DOHH2 (cell line): Measurements from ENCODE around the gene PANX2.
A peak's percentile ranks its signal among the peaks of the same experiment; 100 is the strongest.

Source experiments
- H3F3A ChIP-seq: fragments of 200-600 bp; sonication (generic), shearing (Covaris generic); 2 replicates; pipeline ENCODE4 v1.6.0; 2016; ENCODE audit warnings: antibody characterized with exemption, mild to moderate bottlenecking; ENCODE audit not compliant: control insufficient read depth, insufficient read depth
- H3K27ac ChIP-seq: fragments of 200-600 bp; sonication (generic); 2 replicates; pipeline ENCODE4 v1.5.1; 2014; ENCODE audit warnings: low read depth, mild to moderate bottlenecking, low read length, moderate library complexity
- H3K27me3 ChIP-seq: fragments of 200-600 bp; sonication (generic); 2 replicates; pipeline ENCODE4 v1.6.1; 2014; ENCODE audit warnings: mild to moderate bottlenecking, low read length, mixed read lengths; ENCODE audit not compliant: control insufficient read depth
- H3K36me3 ChIP-seq: fragments of 200-600 bp; sonication (generic); 2 replicates; pipeline ENCODE4 v1.6.1; 2014; ENCODE audit warnings: mild to moderate bottlenecking, low read length, moderate library complexity, mixed read lengths; ENCODE audit not compliant: control insufficient read depth
- H3K4me1 ChIP-seq: fragments of 200-600 bp; sonication (generic); 2 replicates; pipeline ENCODE4 v1.6.1; 2014; ENCODE audit warnings: mild to moderate bottlenecking, low read length, mixed read lengths; ENCODE audit not compliant: control insufficient read depth
- H3K4me2 ChIP-seq: fragments of 200-600 bp; sonication (generic); 2 replicates; pipeline ENCODE4 v1.6.0; 2014; ENCODE audit warnings: mild to moderate bottlenecking, low read length, moderate library complexity
- H3K4me3 ChIP-seq: fragments of 200-600 bp; sonication (generic); 2 replicates; pipeline ENCODE4 v1.5.1; 2014; ENCODE audit warnings: mild to moderate bottlenecking, low read length, mixed read lengths
- H3K79me2 ChIP-seq: fragments of 200-600 bp; sonication (generic); 2 replicates; pipeline ENCODE4 v1.6.1; 2014; ENCODE audit warnings: mild to moderate bottlenecking, low read length, mixed read lengths; ENCODE audit not compliant: control insufficient read depth
- H3K9me2 ChIP-seq: fragments of 200-600 bp; sonication (generic); replicated peaks from 2 replicates; pipeline ENCODE4 v1.6.1; 2014; ENCODE audit warnings: mild to moderate bottlenecking, low read length, mixed read lengths; ENCODE audit not compliant: control insufficient read depth
- H3K9me3 ChIP-seq: fragments of 200-600 bp; sonication (generic); 2 replicates; pipeline ENCODE4 v1.6.1; 2014; ENCODE audit warnings: antibody characterized with exemption, low read length, mixed read lengths; ENCODE audit not compliant: control insufficient read depth, insufficient read depth
- H4K20me1 ChIP-seq: fragments of 200-600 bp; sonication (generic); 2 replicates; pipeline ENCODE4 v1.6.0; 2014; ENCODE audit warnings: low read depth, mild to moderate bottlenecking, antibody characterized with exemption, low read length, moderate library complexity; ENCODE audit not compliant: control insufficient read depth, insufficient read depth
- EZH2phosphoT487 ChIP-seq: fragments of 200-600 bp; sonication (generic); IDR thresholded peaks from 2 replicates; pipeline ENCODE4 v1.6.1; 2017; ENCODE audit warnings: borderline replicate concordance, mild to moderate bottlenecking, antibody characterized with exemption, low read length, moderate library complexity, mixed read lengths
- TF ChIP-seq, protein P1 (sequence below): fragments of 200-600 bp; sonication (generic); IDR thresholded peaks from one replicate; pipeline ENCODE4 v1.5.1; 2014; ENCODE audit warnings: antibody characterized with exemption, mild to moderate bottlenecking, low read depth, low read length; ENCODE audit not compliant: poor library complexity, severe bottlenecking

PANX2 gene

DNA sequence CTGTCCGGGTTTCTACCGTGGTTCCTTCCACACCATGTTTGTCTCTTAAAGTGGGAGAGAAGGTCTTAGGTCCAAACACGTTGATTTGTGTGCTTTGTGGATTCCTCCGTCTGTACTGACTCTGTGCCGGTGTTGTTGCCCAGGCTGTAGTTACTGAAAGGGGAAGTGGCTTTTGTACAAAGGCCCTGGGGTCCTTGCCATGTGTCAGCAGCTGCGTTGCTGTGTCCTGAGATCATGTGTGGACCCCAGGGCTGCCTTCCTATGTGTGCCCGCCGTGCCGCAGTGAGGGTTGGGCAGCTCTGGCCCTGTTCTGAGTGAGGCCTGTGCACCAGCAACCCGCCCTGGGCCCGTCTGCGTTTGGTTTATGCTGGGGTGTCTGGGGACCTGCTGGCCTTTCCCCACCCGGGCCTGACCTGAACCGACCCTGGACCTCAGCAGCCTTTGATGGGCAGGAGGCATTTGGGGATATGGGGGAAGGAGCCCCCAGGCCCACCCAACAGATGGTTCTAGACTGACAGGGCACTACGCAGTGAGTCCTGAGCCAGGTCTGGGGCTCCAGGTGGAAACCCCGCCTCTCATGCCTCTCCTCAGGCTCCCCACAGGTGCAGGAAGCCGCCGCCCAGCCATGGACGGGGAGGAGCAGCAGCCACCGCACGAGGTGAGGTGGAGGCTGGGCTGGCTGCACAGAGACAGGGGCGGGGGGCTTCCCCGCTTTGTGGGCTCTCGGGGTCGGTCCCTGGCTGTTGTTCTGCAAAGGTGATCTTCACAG is 22.1 kb downstream of the PANX2 start:
- TF ChIP-seq, protein P1, sequence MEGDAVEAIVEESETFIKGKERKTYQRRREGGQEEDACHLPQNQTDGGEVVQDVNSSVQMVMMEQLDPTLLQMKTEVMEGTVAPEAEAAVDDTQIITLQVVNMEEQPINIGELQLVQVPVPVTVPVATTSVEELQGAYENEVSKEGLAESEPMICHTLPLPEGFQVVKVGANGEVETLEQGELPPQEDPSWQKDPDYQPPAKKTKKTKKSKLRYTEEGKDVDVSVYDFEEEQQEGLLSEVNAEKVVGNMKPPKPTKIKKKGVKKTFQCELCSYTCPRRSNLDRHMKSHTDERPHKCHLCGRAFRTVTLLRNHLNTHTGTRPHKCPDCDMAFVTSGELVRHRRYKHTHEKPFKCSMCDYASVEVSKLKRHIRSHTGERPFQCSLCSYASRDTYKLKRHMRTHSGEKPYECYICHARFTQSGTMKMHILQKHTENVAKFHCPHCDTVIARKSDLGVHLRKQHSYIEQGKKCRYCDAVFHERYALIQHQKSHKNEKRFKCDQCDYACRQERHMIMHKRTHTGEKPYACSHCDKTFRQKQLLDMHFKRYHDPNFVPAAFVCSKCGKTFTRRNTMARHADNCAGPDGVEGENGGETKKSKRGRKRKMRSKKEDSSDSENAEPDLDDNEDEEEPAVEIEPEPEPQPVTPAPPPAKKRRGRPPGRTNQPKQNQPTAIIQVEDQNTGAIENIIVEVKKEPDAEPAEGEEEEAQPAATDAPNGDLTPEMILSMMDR, result no peak
- no peak for TF ChIP-seq EZH2phosphoT487
- Histone ChIP-seq H3K27ac (peak overlapping the region; percentile 100), H3K4me2 (peak overlapping the region; percentile 99), H3K9me3 (no peaks in the 10 kb centered on the region), H3K36me3 (peaks cover 79% of the 10 kb centered on the region), H4K20me1 (no peaks in the 10 kb centered on the region), H3K79me2 (peaks cover 65% of the 10 kb centered on the region), H3K4me3 (peak overlapping the region; percentile 81), H3K9me2 (no peaks in the 10 kb centered on the region), H3K4me1 (peaks cover 93% of the 10 kb centered on the region), H3F3A (peaks cover 36% of the 10 kb centered on the region), H3K27me3 (no peaks in the 10 kb centered on the region)

DNA sequence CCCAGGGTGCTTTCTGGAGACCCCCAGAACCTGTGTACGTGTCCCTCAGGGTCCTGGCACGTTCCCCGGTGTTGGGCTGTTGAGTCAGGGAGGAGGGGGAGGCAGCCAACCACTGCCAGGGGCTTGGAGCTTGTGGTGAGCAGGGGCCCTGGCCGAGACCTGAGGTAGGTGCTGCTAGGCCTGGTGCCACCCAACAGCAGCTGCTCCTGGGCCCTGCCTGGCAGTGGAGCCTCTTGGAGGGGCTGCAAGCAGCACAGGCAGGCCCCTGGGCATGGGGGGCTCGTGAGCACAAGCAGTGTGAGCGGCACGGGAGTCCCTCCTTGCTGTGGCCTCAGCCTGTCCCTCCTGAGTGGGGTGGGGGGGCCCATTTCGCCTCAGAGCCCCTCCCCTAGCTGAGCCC is 23.1 kb downstream of the PANX2 start:
- H3K36me3 ChIP-seq, result peaks cover 82% of the 10 kb centered on the region
- no peaks in the 10 kb centered on the region for H3K27me3 ChIP-seq
- H3K4me3 ChIP-seq, result peak overlapping the region; percentile 81
- no peaks in the 10 kb centered on the region for H3K9me3 ChIP-seq
- peaks cover 55% of the 10 kb centered on the region for H3K79me2 ChIP-seq
- peak overlapping the region; percentile 99 for H3K4me2 ChIP-seq
- no peaks in the 10 kb centered on the region for H3K9me2 ChIP-seq
- TF ChIP-seq, protein P1, result no peak
- no peak for TF ChIP-seq EZH2phosphoT487
- H3K4me1 ChIP-seq, result peaks cover 83% of the 10 kb centered on the region
- H3F3A ChIP-seq, result peaks cover 32% of the 10 kb centered on the region
- H3K27ac ChIP-seq, result peak overlapping the region; percentile 100
- H4K20me1 ChIP-seq, result no peaks in the 10 kb centered on the region

DNA sequence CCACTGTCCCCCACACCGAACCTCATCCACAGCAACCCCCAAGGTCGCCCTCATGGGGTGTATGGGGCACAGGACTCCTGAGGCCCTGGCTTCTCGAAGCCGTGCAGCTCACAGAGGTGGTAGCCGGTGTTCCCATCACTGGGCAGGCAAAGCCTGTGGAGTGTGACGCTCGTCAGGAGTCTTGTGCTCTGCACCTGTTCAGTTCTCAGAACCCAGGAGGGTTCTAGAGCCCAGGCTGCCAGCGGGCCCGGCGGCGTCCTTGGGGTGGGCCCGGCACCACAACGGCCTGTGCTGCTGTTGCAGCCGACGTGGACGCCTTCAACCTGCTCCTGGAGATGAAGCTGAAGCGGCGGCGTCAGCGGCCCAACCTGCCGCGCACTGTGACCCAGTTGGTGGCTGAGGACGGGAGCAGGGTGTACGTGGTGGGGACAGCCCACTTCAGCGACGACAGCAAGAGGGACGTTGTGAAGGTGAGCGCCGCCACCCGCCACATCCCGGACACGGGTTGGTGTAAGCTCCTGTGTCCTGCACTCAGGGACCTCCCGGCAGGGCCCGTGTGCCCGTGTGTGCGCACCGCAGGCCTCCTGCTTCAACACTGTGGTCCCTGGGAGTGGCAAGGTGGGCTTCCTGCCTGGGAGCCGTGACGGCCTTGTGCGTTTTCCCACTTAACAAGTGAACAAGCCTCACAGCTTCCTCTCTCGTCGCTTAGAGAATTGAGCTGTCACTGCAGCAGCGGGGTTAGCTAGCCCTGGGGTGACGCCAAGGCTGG is 23.7 kb downstream of the PANX2 start:
- peaks cover 81% of the 10 kb centered on the region for H3K4me1 ChIP-seq
- no peaks in the 10 kb centered on the region for H4K20me1 ChIP-seq
- H3K27me3 ChIP-seq, result no peaks in the 10 kb centered on the region
- peaks cover 82% of the 10 kb centered on the region for H3K36me3 ChIP-seq
- H3K9me3 ChIP-seq, result no peaks in the 10 kb centered on the region
- peak overlapping the region; percentile 100 for H3K27ac ChIP-seq
- peak overlapping the region; percentile 81 for H3K4me3 ChIP-seq
- H3K9me2 ChIP-seq, result no peaks in the 10 kb centered on the region
- peak overlapping the region; percentile 99 for H3K4me2 ChIP-seq
- H3F3A ChIP-seq, result peaks cover 31% of the 10 kb centered on the region
- no peak for TF ChIP-seq EZH2phosphoT487
- peaks cover 51% of the 10 kb centered on the region for H3K79me2 ChIP-seq

DNA sequence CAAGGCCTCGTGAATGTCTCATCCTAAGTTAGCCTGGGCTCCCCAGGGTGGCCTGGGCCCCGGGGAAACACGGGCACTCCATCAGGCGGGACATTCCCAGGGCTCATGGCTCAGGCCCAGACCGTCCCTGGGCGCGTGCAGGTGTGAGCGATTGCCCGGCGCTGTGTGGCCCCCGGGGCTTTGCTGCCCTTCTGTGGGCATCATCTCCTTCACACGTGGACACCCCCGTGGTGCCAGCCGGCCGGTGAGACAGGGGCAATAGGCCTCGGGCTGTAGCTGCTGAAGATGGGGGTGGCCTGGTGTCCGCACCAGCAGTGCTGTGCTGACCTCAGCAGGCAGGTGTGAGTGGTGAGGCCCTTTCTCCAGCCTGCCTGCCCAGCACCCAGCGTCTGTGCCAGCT is 25.7 kb downstream of the PANX2 start:
- Histone ChIP-seq H3K4me1 (peaks cover 70% of the 10 kb centered on the region), H3K79me2 (peaks cover 65% of the 10 kb centered on the region), H3K4me3 (no peak overlapping the region), H3K36me3 (peaks cover 80% of the 10 kb centered on the region), H4K20me1 (no peaks in the 10 kb centered on the region), H3K27me3 (no peaks in the 10 kb centered on the region), H3K9me2 (no peaks in the 10 kb centered on the region), H3F3A (peaks cover 16% of the 10 kb centered on the region), H3K9me3 (no peaks in the 10 kb centered on the region), H3K27ac (no peak overlapping the region), H3K4me2 (no peak overlapping the region)
- TF ChIP-seq, protein P1, result no peak
- TF ChIP-seq EZH2phosphoT487, result no peak
